H1 (cell line): ENCODE measurements around the gene ELOVL2. TPM values are rescaled to one million over a fixed set of nuclear protein-coding genes. Genes with fewer than 3 reads are reported as not detected.

Experiments
- CTCF ChIA-PET: fragments of 300-600 bp; sonication (Branson Sonifier 250); formaldehyde crosslinking; loops from one replicate; lab custom pipeline; 2021; ENCODE audit not compliant: partially characterized antibody; lab: Charles Lee
- POLR2A ChIA-PET: fragments of 300-600 bp; sonication (Branson Sonifier 250); formaldehyde crosslinking; loops from one replicate; lab custom pipeline; 2021; ENCODE audit warnings: inconsistent platforms; ENCODE audit not compliant: partially characterized antibody; lab: Charles Lee
- DNase-seq, 2 experiments: peaks; one replicate each; pipeline versions ENCODE4 v3.0.0 to v3.0.0-alpha.2; 2010 to 2022; ENCODE audit warnings: low spot score in 2 of 2, low read depth in 1 of 2, mixed read lengths in 1 of 2
- FAIRE-seq: peaks from 2 replicates; lab custom pipeline; 2011; peaks lifted over from hg19 to GRCh38; lab: Jason Lieb, UNC
- H2AFZ ChIP-seq: 2 replicates; pipeline ENCODE4 v1.8.1; 2012; ENCODE audit warnings: low read length, inconsistent platforms
- H2AK5ac ChIP-seq: 2 replicates; pipeline ENCODE4 v1.6.1; 2013; ENCODE audit warnings: low read depth, low read length
- H2BK120ac ChIP-seq: replicated peaks from 2 replicates; pipeline ENCODE3; 2013; ENCODE audit warnings: low read depth, low read length, inconsistent platforms
- H2BK12ac ChIP-seq: 2 replicates; pipeline ENCODE4 v1.6.1; 2013; ENCODE audit warnings: low read depth, low read length
- H2BK15ac ChIP-seq: 2 replicates; pipeline ENCODE4 v1.6.1; 2013; ENCODE audit warnings: low read length
- H2BK20ac ChIP-seq: 2 replicates; pipeline ENCODE4 v1.6.1; 2013; ENCODE audit warnings: low read length
- H2BK5ac ChIP-seq: 2 replicates; pipeline ENCODE4 v1.6.1; 2013; ENCODE audit warnings: low read depth, low read length
- H3K14ac ChIP-seq: 2 replicates; pipeline ENCODE4 v1.6.1; 2013; ENCODE audit warnings: inconsistent platforms; ENCODE audit not compliant: insufficient read length
- H3K18ac ChIP-seq: 2 replicates; pipeline ENCODE4 v1.6.1; 2013; ENCODE audit warnings: low read length; ENCODE audit errors: extremely low read depth
- H3K23ac ChIP-seq: 2 replicates; pipeline ENCODE4 v1.6.1; 2013; ENCODE audit warnings: inconsistent platforms; ENCODE audit not compliant: insufficient read length
- H3K23me2 ChIP-seq: 2 replicates; pipeline ENCODE4 v1.6.1; 2013; ENCODE audit warnings: low read depth, low read length
- H3K27ac ChIP-seq: 2 replicates; pipeline ENCODE4 v1.6.1; 2011; ENCODE audit warnings: low read depth, low read length, inconsistent platforms
- H3K27me3 ChIP-seq, 4 experiments: replicated peaks in 1 of 4; 1 replicate in 1 of 4; 2 replicates in 3 of 4; pipeline versions ENCODE4 v1.6.1 to v1.8.1; 2011 to 2013; ENCODE audit warnings: low read length in 3 of 4, mild to moderate bottlenecking in 3 of 4, inconsistent platforms in 2 of 4, mixed read lengths in 2 of 4, moderate library complexity in 1 of 4; ENCODE audit not compliant: control insufficient read depth in 3 of 4, insufficient read depth in 3 of 4; ENCODE audit errors: extremely low read depth in 1 of 4
- H3K36me3 ChIP-seq, 4 experiments: 2 replicates each; pipeline versions ENCODE4 v1.6.1 to v1.8.1; 2011 to 2013; ENCODE audit warnings: mild to moderate bottlenecking in 4 of 4, low read length in 3 of 4, moderate library complexity in 2 of 4, control low read depth in 1 of 4, inconsistent platforms in 1 of 4; ENCODE audit not compliant: insufficient read depth in 4 of 4, control insufficient read depth in 2 of 4
- H3K4ac ChIP-seq: replicated peaks from 2 replicates; pipeline ENCODE3; 2013; ENCODE audit warnings: low read length, low read depth, mixed read lengths, inconsistent platforms; ENCODE audit not compliant: insufficient read length
- H3K4me1 ChIP-seq, 4 experiments: replicated peaks in 1 of 4; 1 replicate in 1 of 4; 2 replicates in 3 of 4; pipeline versions ENCODE4 v1.6.1 to v1.8.1; 2011 to 2013; ENCODE audit warnings: low read length in 3 of 4, inconsistent platforms in 2 of 4, mixed read lengths in 1 of 4; ENCODE audit not compliant: insufficient read depth in 4 of 4, control insufficient read depth in 3 of 4
- H3K4me2 ChIP-seq, 2 experiments: 2 replicates each; pipeline versions ENCODE4 v1.6.1 to v1.8.1; 2011 to 2013; ENCODE audit warnings: low read depth in 2 of 2, low read length in 2 of 2, control low read depth in 1 of 2, inconsistent platforms in 1 of 2, mild to moderate bottlenecking in 1 of 2; ENCODE audit not compliant: insufficient read depth in 1 of 2
- H3K4me3 ChIP-seq, 4 experiments: fragments of 200-600, 300-600 bp in 1 of 4; sonication (generic), shearing (Covaris generic), sonication (Bioruptor Twin) in 1 of 4; 2 replicates each; pipeline versions ENCODE4 v1.5.1 to v1.8.1; 2011 to 2016; ENCODE audit warnings: low read length in 4 of 4, low read depth in 3 of 4, control low read depth in 2 of 4, inconsistent platforms in 2 of 4, mild to moderate bottlenecking in 2 of 4, mixed read lengths in 1 of 4, moderate library complexity in 1 of 4; ENCODE audit not compliant: insufficient read depth in 2 of 4; ENCODE audit errors: extremely low read depth in 1 of 4
- H3K56ac ChIP-seq: replicated peaks from 2 replicates; pipeline ENCODE3; 2013; ENCODE audit warnings: low read depth, mild to moderate bottlenecking, mixed read lengths, low read length, inconsistent platforms; ENCODE audit not compliant: insufficient read length
- H3K79me1 ChIP-seq: 2 replicates; pipeline ENCODE4 v1.6.1; 2013; ENCODE audit warnings: low read depth, low read length, control low read depth
- H3K79me2 ChIP-seq, 2 experiments: 2 replicates each; pipeline versions ENCODE4 v1.6.1 to v1.8.1; 2012 to 2013; ENCODE audit warnings: low read length in 2 of 2, mild to moderate bottlenecking in 2 of 2, inconsistent platforms in 1 of 2; ENCODE audit not compliant: insufficient read depth in 2 of 2, control insufficient read depth in 1 of 2
- H3K9ac ChIP-seq, 4 experiments: replicated peaks in 1 of 4; 1 replicate in 1 of 4; 2 replicates in 3 of 4; pipeline versions ENCODE4 v1.6.1 to v1.8.1; 2011 to 2013; ENCODE audit warnings: low read depth in 3 of 4, low read length in 3 of 4, control low read depth in 2 of 4, mild to moderate bottlenecking in 2 of 4, moderate library complexity in 2 of 4, inconsistent platforms in 1 of 4; ENCODE audit errors: extremely low read depth in 1 of 4
- H3K9me3 ChIP-seq, 2 experiments: 2 replicates each; pipeline versions ENCODE4 v1.6.1 to v1.8.1; 2012 to 2013; ENCODE audit warnings: mild to moderate bottlenecking in 2 of 2, moderate library complexity in 2 of 2, control low read depth in 1 of 2, inconsistent platforms in 1 of 2, low read depth in 1 of 2, low read length in 1 of 2, mixed read lengths in 1 of 2; ENCODE audit not compliant: insufficient read depth in 2 of 2
- H4K20me1 ChIP-seq, 2 experiments: replicated peaks in 1 of 2; 2 replicates each; pipeline versions ENCODE3 to v1.8.1; 2011 to 2013; ENCODE audit warnings: inconsistent platforms in 2 of 2, low read length in 2 of 2, mild to moderate bottlenecking in 1 of 2; ENCODE audit not compliant: insufficient read depth in 2 of 2, control insufficient read depth in 1 of 2
- H4K5ac ChIP-seq: 2 replicates; pipeline ENCODE4 v1.6.1; 2013; ENCODE audit warnings: low read length, low read depth, mixed read lengths, inconsistent platforms; ENCODE audit not compliant: insufficient read length
- H4K8ac ChIP-seq: 2 replicates; pipeline ENCODE4 v1.8.0; 2013; ENCODE audit warnings: mild to moderate bottlenecking, moderate library complexity, low read length, inconsistent platforms; ENCODE audit not compliant: insufficient read depth; ENCODE audit errors: extremely low read depth
- H4K91ac ChIP-seq: replicated peaks from 2 replicates; pipeline ENCODE3; 2013; ENCODE audit warnings: low read length, mixed read lengths, inconsistent platforms; ENCODE audit not compliant: insufficient read length
- ATF2 ChIP-seq: IDR thresholded peaks from 2 replicates; pipeline ENCODE4 v1.6.1; 2012; ENCODE audit warnings: low read length, inconsistent platforms
- CTBP2 ChIP-seq: IDR thresholded peaks from 2 replicates; pipeline ENCODE4 v1.7.0; 2011; ENCODE audit warnings: borderline replicate concordance, mild to moderate bottlenecking, moderate library complexity, mixed read lengths, low read length; ENCODE audit not compliant: insufficient read depth, insufficient read length
- KDM5A ChIP-seq: fragments of 200-600 bp; IDR thresholded peaks from 2 replicates; pipeline ENCODE4 v1.7.1; 2012; ENCODE audit warnings: mild to moderate bottlenecking, low read length, inconsistent platforms, mixed read lengths
- POU5F1 ChIP-seq: IDR thresholded peaks from 2 replicates; pipeline ENCODE4 v1.6.1; 2011; ENCODE audit warnings: low read depth, mild to moderate bottlenecking, low read length, moderate library complexity
- SIX5 ChIP-seq: IDR thresholded peaks from 2 replicates; pipeline ENCODE4 v1.6.1; 2011; ENCODE audit warnings: mild to moderate bottlenecking, low read depth, low read length
- WGBS, 2 experiments: shearing (Covaris generic) in 1 of 2; methylation state at CpG; one replicate each; pipeline versions ENCODE4 v1.1.6 to v1.1.7; 2013 to 2015; ENCODE audit warnings: low lambda C conversion rate in 2 of 2, mixed read lengths in 2 of 2, inconsistent platforms in 1 of 2, low coverage in 1 of 2, missing lambda C conversion rate in 1 of 2; ENCODE audit not compliant: insufficient replicate concordance in 2 of 2, insufficient coverage in 1 of 2, insufficient read length in 1 of 2; ENCODE audit errors: extremely low coverage in 1 of 2, missing lambda C conversion rate in 1 of 2; 5-methylcytosine and 5-hydroxymethylcytosine counted together
- polyA plus RNA-seq, 7 experiments: library from polyadenylated mRNA; depleted of rRNA in 3 of 7; stranded (reverse) in 5 of 7; unstranded in 2 of 7; fragments of >200 nt in 5 of 7; fragments of 200-250 nt in 2 of 7; gene quantifications; 1 replicate in 5 of 7; 2 replicates in 1 of 7; 4 replicates in 1 of 7; pipeline versions ENCODE4 v1.2.1 to v1.2.3, GENCODE V29; 2011 to 2013; ENCODE audit warnings: missing spikeins in 2 of 7, mixed read lengths in 2 of 7
- total RNA-seq: library from RNA; stranded (reverse); fragmentation: NEBNext Ultra II Directional; extraction: Animal tissue kit (Norgen Biotek cat#: 25700); gene quantifications from 2 replicates; pipeline ENCODE4 v1.2.1, GENCODE V29; 2021

ELOVL2 gene
- total and polyA plus RNA-seq, 2 of the 8 experiments (the other 6 are each of a cell fraction or from before 2014, with no cell fraction given): 0.42 to 0.89 TPM

- H2BK120ac ChIP-seq: no peak overlapping the region
- no peaks in the 10 kb centered on the region for H4K20me1 ChIP-seq
- H2BK15ac ChIP-seq: no peak overlapping the region
- H3K4me3 ChIP-seq: no peak overlapping the region
- no peak overlapping the region for H3K23ac ChIP-seq
- peaks cover 6% of the 10 kb centered on the region; the same call in 1 of the 2 replicates for H3K23me2 ChIP-seq
- no peak overlapping the region for H2AK5ac ChIP-seq
- peaks cover 0 to 5% of the 10 kb centered on the region in 2 experiments; a peak in 2 of 4 replicates for H3K79me2 ChIP-seq
- H4K5ac ChIP-seq: no peak overlapping the region
- peaks cover 0 to 1% (median 0%) of the 10 kb centered on the region in 4 experiments; a peak in 2 of 7 replicates for H3K4me1 ChIP-seq
- WGBS, 2 experiments: 100% methylated on average over 1 of the region's 1 CpG; no CpG with 5 or more reads in 1 of the 2 experiments
- no peak overlapping the region for H4K91ac ChIP-seq
- CTCF ChIA-PET: interaction anchor here (0.6 to 1.2 kb wide), 2 partner anchors 10 to 23 kb away, joined by 3 to 4 read pairs; no protein-coding TSS in a partner anchor
- H3K27ac ChIP-seq: no peak overlapping the region
- no peak overlapping the region for H3K14ac ChIP-seq
- H3K9me3 ChIP-seq: no peaks in the 10 kb centered on the region
- FAIRE-seq (no peak), DNase-seq (no peak)
- H2AFZ ChIP-seq: no peak overlapping the region
- TF ChIP-seq POU5F1 (no peak), KDM5A (no peak), CTBP2 (no peak), SIX5 (no peak), ATF2 (no peak)
- no peak overlapping the region for H3K56ac ChIP-seq
- no peak overlapping the region for H2BK5ac ChIP-seq
- H3K27me3 ChIP-seq: no peaks in the 10 kb centered on the region
- H3K79me1 ChIP-seq: no peaks in the 10 kb centered on the region
- no peak overlapping the region for H4K8ac ChIP-seq
- POLR2A ChIA-PET: no interaction called here
- no peak overlapping the region for H3K4ac ChIP-seq
- H3K36me3 ChIP-seq: no peaks in the 10 kb centered on the region
- H2BK12ac ChIP-seq: no peak overlapping the region
- no peak overlapping the region for H3K18ac ChIP-seq
- no peak overlapping the region for H3K4me2 ChIP-seq
- H2BK20ac ChIP-seq: no peak overlapping the region
- H3K9ac ChIP-seq: no peak overlapping the region
Measured at GRCh38 chr6:11089695-11090094, 45.6 kb upstream of the ELOVL2 start.
